Ishikawa (cell line): ENCODE data around the gene ZDHHC7.

Experiments used
- CEBPB ChIP-seq: IDR thresholded peaks from 2 replicates; pipeline ENCODE4 v1.6.1; 2012
- CREB1 ChIP-seq: IDR thresholded peaks from 2 replicates; pipeline ENCODE4 v1.6.1; 2012; ENCODE audit warnings: low read depth
- EGR1 ChIP-seq: IDR thresholded peaks from 2 replicates; pipeline ENCODE4 v1.6.1; 2012
- EP300 ChIP-seq: IDR thresholded peaks from 2 replicates; pipeline ENCODE4 v1.6.1; 2012; ENCODE audit warnings: borderline replicate concordance
- FOXM1 ChIP-seq: IDR thresholded peaks from 2 replicates; pipeline ENCODE4 v1.6.1; 2012; ENCODE audit warnings: low read depth, borderline replicate concordance
- MAX ChIP-seq: IDR thresholded peaks from 2 replicates; pipeline ENCODE4 v1.6.1; 2012
- NFIC ChIP-seq: IDR thresholded peaks from 2 replicates; pipeline ENCODE4 v1.6.1; 2012
- RAD21 ChIP-seq: IDR thresholded peaks from 2 replicates; pipeline ENCODE4 v1.6.1; 2012; ENCODE audit warnings: low read depth
- REST ChIP-seq: IDR thresholded peaks from 2 replicates; pipeline ENCODE4 v1.6.1; 2012; ENCODE audit warnings: low read depth, mild to moderate bottlenecking
- TAF1 ChIP-seq: IDR thresholded peaks from 2 replicates; pipeline ENCODE4 v1.6.1; 2012; ENCODE audit warnings: low read depth, mild to moderate bottlenecking
- TCF12 ChIP-seq: IDR thresholded peaks from 2 replicates; pipeline ENCODE4 v1.6.1; 2012; ENCODE audit warnings: low read depth
- TEAD4 ChIP-seq: IDR thresholded peaks from 2 replicates; pipeline ENCODE4 v1.6.1; 2012
- USF1 ChIP-seq: IDR thresholded peaks from 2 replicates; pipeline ENCODE4 v1.6.1; 2012
- YY1 ChIP-seq: IDR thresholded peaks from 2 replicates; pipeline ENCODE4 v1.6.1; 2012; ENCODE audit warnings: low read depth

GRCh38 chr16:85027349-85027957 lies 16.1 kb upstream of the ZDHHC7 start, which contains the start of gene KIAA0513:
- TF ChIP-seq TAF1 (peak; percentile 47), REST (no peak), USF1 (peak; percentile 97), NFIC (no peak), CEBPB (no peak), CREB1 (no peak), TCF12 (peak; percentile 21; the same call in 1 of the 2 replicates), MAX (peak; percentile 47; the same call in 1 of the 2 replicates), EGR1 (peak; percentile 80), FOXM1 (no peak), RAD21 (no peak), YY1 (no peak), EP300 (no peak), TEAD4 (no peak)
